SU-DHL-6 (cell line): ENCODE results near the gene RASD1.

Experiments
- H2AFZ ChIP-seq: fragments of 200-600 bp; sonication (generic); 2 replicates; pipeline ENCODE4 v1.6.1; 2014; ENCODE audit warnings: low read depth, mild to moderate bottlenecking, moderate library complexity, mixed read lengths, antibody characterized with exemption, low read length; ENCODE audit not compliant: severe bottlenecking
- H3F3A ChIP-seq: fragments of 200-600 bp; shearing (Covaris generic); 2 replicates; pipeline ENCODE4 v1.6.0; 2016; ENCODE audit warnings: antibody characterized with exemption, mild to moderate bottlenecking; ENCODE audit not compliant: insufficient read depth
- H3K27ac ChIP-seq: fragments of 200-600 bp; sonication (generic); 2 replicates; pipeline ENCODE4 v1.5.1; 2016; ENCODE audit warnings: low read depth, mild to moderate bottlenecking, low read length, moderate library complexity, mixed read lengths
- H3K27me3 ChIP-seq: fragments of 200-600 bp; sonication (generic), shearing (Covaris generic); 2 replicates; pipeline ENCODE4 v1.6.0; 2014; ENCODE audit warnings: mild to moderate bottlenecking, low read length
- H3K36me3 ChIP-seq: fragments of 200-600 bp; sonication (generic); 2 replicates; pipeline ENCODE4 v1.6.1; 2014; ENCODE audit warnings: mild to moderate bottlenecking, low read length, mixed read lengths
- H3K4me2 ChIP-seq: fragments of 300-600, 200-600 bp; shearing (Covaris generic), sonication (generic); 2 replicates; pipeline ENCODE4 v1.6.0; 2014; ENCODE audit warnings: low read length, low read depth, mild to moderate bottlenecking; ENCODE audit not compliant: poor library complexity, severe bottlenecking
- H3K4me3 ChIP-seq: fragments of 200-600 bp; sonication (generic); 2 replicates; pipeline ENCODE4 v1.5.1; 2014; ENCODE audit warnings: antibody characterized with exemption, low read length, mild to moderate bottlenecking, mixed read lengths; ENCODE audit not compliant: insufficient read depth, poor library complexity, severe bottlenecking
- H3K79me2 ChIP-seq: fragments of 200-600 bp; sonication (generic); 2 replicates; pipeline ENCODE4 v1.6.1; 2014; ENCODE audit warnings: mild to moderate bottlenecking, low read length, moderate library complexity; ENCODE audit not compliant: insufficient read depth
- H3K9ac ChIP-seq: fragments of 200-600 bp; sonication (generic); 2 replicates; pipeline ENCODE4 v1.7.0; 2014; ENCODE audit warnings: mild to moderate bottlenecking, low read length
- H3K9me2 ChIP-seq: fragments of 200-600 bp; sonication (generic); replicated peaks from 2 replicates; pipeline ENCODE4 v1.6.1; 2014; ENCODE audit warnings: low read length; ENCODE audit not compliant: insufficient read depth
- H3K9me3 ChIP-seq: fragments of 200-600 bp; sonication (generic); 2 replicates; pipeline ENCODE4 v1.6.1; 2014; ENCODE audit warnings: low read length, mixed read lengths; ENCODE audit not compliant: insufficient read depth
- H4K20me1 ChIP-seq: fragments of 200-600 bp; sonication (generic); 2 replicates; pipeline ENCODE4 v1.6.1; 2014; ENCODE audit warnings: low read depth, mild to moderate bottlenecking, antibody characterized with exemption, low read length, moderate library complexity, mixed read lengths
- CTCF ChIP-seq: fragments of 200-600 bp; sonication (generic); IDR thresholded peaks from one replicate; pipeline ENCODE4 v1.5.1; 2017; ENCODE audit warnings: antibody characterized with exemption, mild to moderate bottlenecking, low read length, moderate library complexity; ENCODE audit not compliant: insufficient read depth, poor library complexity, severe bottlenecking
- EZH2phosphoT487 ChIP-seq: fragments of 200-600 bp; sonication (generic), shearing (Covaris generic); conservative IDR thresholded peaks from 2 replicates; pipeline ENCODE4 v1.6.1; 2018; ENCODE audit warnings: mild to moderate bottlenecking, antibody characterized with exemption, low read length, moderate library complexity, mixed read lengths

The RASD1 gene

GRCh38 chr17:17497065-17497844, 1.1 kb upstream of the RASD1 start:
- no peak for TF ChIP-seq CTCF
- no peak for TF ChIP-seq EZH2phosphoT487
- H3K9ac ChIP-seq, result peak overlapping the region; percentile 34; the same call in 1 of the 2 replicates
- peak overlapping the region; percentile 7 for H3K4me2 ChIP-seq
- H3K36me3 ChIP-seq, result no peaks in the 10 kb centered on the region
- no peaks in the 10 kb centered on the region for H3K9me2 ChIP-seq
- no peaks in the 10 kb centered on the region for H3F3A ChIP-seq
- H4K20me1 ChIP-seq, result no peaks in the 10 kb centered on the region; the same call in 1 of the 2 replicates
- no peaks in the 10 kb centered on the region for H3K27me3 ChIP-seq
- no peak overlapping the region for H2AFZ ChIP-seq
- no peak overlapping the region for H3K27ac ChIP-seq
- no peaks in the 10 kb centered on the region for H3K9me3 ChIP-seq
- no peak overlapping the region for H3K4me3 ChIP-seq
- no peaks in the 10 kb centered on the region for H3K79me2 ChIP-seq

- Histone ChIP-seq H3K36me3 (no peaks in the 10 kb centered on the region), H3K9me2 (no peaks in the 10 kb centered on the region), H3K27ac (no peak overlapping the region), H3K4me2 (peak overlapping the region; percentile 61), H2AFZ (no peak overlapping the region), H3F3A (no peaks in the 10 kb centered on the region), H3K79me2 (no peaks in the 10 kb centered on the region), H3K9ac (no peak overlapping the region), H3K9me3 (no peaks in the 10 kb centered on the region), H3K27me3 (no peaks in the 10 kb centered on the region), H3K4me3 (no peak overlapping the region), H4K20me1 (no peaks in the 10 kb centered on the region)
- TF ChIP-seq CTCF (no peak), EZH2phosphoT487 (no peak)
Observed at GRCh38 chr17:17495536-17496188, 533 bp downstream of the RASD1 start.

- H3F3A ChIP-seq, result no peaks in the 10 kb centered on the region
- H4K20me1 ChIP-seq, result no peaks in the 10 kb centered on the region
- H3K4me2 ChIP-seq, result no peak overlapping the region
- H3K9me3 ChIP-seq, result no peaks in the 10 kb centered on the region
- TF ChIP-seq EZH2phosphoT487 (no peak), CTCF (no peak)
- no peak overlapping the region for H3K9ac ChIP-seq
- no peak overlapping the region for H2AFZ ChIP-seq
- no peaks in the 10 kb centered on the region for H3K9me2 ChIP-seq
- no peak overlapping the region for H3K4me3 ChIP-seq
- no peaks in the 10 kb centered on the region for H3K36me3 ChIP-seq
- no peaks in the 10 kb centered on the region for H3K27me3 ChIP-seq
- H3K27ac ChIP-seq, result no peak overlapping the region
- no peaks in the 10 kb centered on the region for H3K79me2 ChIP-seq
Observed at GRCh38 chr17:17494870-17495535, 1.2 kb downstream of the RASD1 start.
